Transverse colon (tissue), 4 donors: ENCODE data around the gene GMDS.

ENCODE experiments used
- EP300 ChIP-seq: sonication (generic); formaldehyde crosslinking; IDR thresholded peaks from one replicate; pipeline ENCODE4 v1.6.1; 2017; ENCODE audit warnings: antibody characterized with exemption, low read depth
- POLR2A ChIP-seq: fragments of 450-650 bp; IDR thresholded peaks from one replicate; pipeline ENCODE4 v1.6.1; 2016; ENCODE audit warnings: antibody characterized with exemption, mild to moderate bottlenecking, moderate library complexity
- POLR2AphosphoS5 ChIP-seq, 3 donors: sonication (generic); formaldehyde crosslinking; IDR thresholded peaks; one replicate each; pipeline ENCODE4 v1.6.1; 2016; ENCODE audit warnings: antibody characterized with exemption in 3 of 3
- TF ChIP-seq, protein P1 (sequence below), 5 experiments: fragments of 200-600 bp in 3 of 5; fragments of 450-650 bp in 2 of 5; sonication (generic) in 3 of 5; IDR thresholded peaks; 1 replicate in 2 of 5; 2 replicates in 3 of 5; pipeline ENCODE4 v1.5.1; 2016 to 2017; ENCODE audit warnings: antibody characterized with exemption in 5 of 5, inconsistent platforms in 3 of 5, mild to moderate bottlenecking in 2 of 5, moderate library complexity in 1 of 5

DNA sequence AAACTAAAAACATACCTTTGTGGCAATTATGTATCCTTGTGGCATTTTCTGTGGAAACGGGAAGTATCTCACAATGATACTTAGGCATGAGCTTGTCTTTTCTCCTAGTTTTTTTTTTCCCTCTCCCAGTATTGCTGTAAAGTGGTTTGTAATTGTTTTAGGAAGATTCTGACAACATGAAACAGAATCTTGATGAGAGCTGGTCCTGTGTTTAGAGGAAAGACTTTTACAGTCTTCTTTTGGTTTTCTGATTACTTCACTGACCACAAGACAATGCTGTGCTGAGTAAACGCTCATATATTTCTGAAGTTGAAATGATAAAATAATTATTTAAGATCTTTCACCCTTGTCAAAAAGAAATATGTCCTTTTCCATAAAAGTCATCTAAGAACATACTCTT is 434.5 kb downstream of the GMDS start:
- TF ChIP-seq, protein P1, sequence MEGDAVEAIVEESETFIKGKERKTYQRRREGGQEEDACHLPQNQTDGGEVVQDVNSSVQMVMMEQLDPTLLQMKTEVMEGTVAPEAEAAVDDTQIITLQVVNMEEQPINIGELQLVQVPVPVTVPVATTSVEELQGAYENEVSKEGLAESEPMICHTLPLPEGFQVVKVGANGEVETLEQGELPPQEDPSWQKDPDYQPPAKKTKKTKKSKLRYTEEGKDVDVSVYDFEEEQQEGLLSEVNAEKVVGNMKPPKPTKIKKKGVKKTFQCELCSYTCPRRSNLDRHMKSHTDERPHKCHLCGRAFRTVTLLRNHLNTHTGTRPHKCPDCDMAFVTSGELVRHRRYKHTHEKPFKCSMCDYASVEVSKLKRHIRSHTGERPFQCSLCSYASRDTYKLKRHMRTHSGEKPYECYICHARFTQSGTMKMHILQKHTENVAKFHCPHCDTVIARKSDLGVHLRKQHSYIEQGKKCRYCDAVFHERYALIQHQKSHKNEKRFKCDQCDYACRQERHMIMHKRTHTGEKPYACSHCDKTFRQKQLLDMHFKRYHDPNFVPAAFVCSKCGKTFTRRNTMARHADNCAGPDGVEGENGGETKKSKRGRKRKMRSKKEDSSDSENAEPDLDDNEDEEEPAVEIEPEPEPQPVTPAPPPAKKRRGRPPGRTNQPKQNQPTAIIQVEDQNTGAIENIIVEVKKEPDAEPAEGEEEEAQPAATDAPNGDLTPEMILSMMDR (IDR thresholded peaks at IDR 0.05): no peak
- no peak for TF ChIP-seq POLR2A
- no peak for TF ChIP-seq EP300
- TF ChIP-seq POLR2AphosphoS5 (IDR thresholded peaks at IDR 0.05): no peak
